ENCODE results near the gene MYO15B.
"Not testable (repeated sequence)": the region's sequence is repeated elsewhere in the genome, so short reads cannot be mapped to it uniquely, and the experiment has no call there.

Gene MYO15B

DNA sequence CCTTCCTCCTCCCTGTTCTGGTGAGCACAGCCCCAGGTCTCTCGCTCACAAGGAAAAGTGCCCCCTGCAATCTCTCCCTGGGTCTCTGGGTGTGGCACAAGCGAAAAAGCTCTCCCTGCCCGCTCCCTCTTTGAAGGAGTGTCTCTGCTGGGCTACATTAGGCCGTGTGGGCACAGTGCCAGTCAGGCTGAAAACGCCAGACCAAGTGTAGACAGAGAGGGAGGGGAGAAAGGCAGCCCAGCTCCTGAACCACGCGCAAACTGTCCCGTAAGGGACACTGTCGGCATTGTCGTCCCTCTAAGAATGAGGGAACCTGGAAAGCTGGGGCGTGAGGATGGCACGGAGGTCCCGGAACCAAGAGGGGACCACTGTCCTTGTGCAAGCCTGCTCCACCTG lies 49.5 kb downstream of the MYO15B start:
- no peak for DNase-seq (ENCODE audit: low read depth in 3 of 3, low spot score in 1 of 3)

- no peak for DNase-seq (ENCODE audit: low read depth in 3 of 3, low spot score in 1 of 3)
Observed at GRCh38 chr17:75637551-75637950, 50.0 kb downstream of the MYO15B start.

DNA sequence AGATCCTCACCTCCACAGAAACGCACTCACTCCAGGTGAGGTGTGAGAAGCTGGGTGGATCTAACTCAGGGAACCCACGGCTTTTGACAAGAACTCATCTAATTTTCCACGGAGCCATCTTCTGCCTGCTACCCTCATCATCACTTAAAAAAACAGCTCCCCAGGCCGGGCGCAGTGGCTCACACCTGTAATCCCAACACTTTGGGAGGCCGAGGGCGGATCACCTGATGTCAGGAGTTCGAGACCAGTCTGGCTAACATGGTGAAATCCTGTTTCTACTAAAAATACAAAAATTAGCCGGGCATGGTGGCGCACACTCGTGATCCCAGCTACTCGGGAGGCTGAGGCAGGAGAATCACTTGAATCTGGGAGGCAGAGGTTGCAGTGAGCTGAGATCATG lies 50.4 kb downstream of the MYO15B start:
- not testable (repeated sequence) for DNase-seq (ENCODE audit: low read depth in 3 of 3, low spot score in 1 of 3)

GRCh38 chr17:75638893-75639292 lies 51.3 kb downstream of the MYO15B start:
- DNase-seq (ENCODE audit: low read depth in 3 of 3, low spot score in 1 of 3), result no peak

GRCh38 chr17:75639327-75639726 lies 51.7 kb downstream of the MYO15B start:
- no peak for DNase-seq (ENCODE audit: low read depth in 3 of 3, low spot score in 1 of 3)

DNA sequence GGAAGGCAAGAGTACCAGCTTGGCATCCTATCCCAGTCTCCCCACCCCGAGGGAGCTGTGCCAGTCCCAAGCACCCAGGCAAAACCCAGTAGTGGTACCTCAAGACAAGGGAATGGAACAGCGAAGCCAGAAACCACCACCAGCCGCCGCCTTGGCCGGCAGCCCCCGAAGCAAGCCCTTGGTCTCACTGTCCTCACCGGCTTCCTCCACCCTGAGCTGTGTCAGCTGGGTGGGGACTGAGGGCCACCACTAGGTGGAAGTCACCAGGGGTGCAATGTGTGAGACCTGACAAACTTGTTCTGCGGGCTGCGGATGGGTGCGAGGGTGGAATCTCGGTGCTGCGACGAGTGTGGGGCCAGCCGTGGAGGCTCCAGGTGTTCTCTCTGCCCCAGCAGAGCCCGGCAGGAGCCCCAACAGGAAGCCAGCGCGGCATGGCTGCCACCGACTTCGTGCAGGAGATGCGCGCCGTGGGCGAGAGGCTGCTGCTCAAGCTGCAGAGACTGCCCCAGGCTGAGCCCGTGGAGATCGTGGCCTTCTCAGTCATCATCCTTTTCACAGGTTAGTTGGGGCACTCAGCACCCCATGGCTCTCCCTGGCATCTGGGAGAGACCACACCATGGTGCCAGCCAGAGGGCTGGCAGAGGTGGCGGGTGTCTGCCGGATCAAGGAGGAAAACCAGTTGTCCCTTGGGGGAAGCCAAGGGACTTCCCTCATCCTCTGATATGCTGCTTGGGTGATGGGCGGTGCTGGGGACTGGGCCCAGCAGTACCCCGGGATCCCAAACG lies 52.4 kb downstream of the MYO15B start:
- DNase-seq (ENCODE audit: low read depth in 3 of 3, low spot score in 1 of 3), result no peak

- no peak for DNase-seq (ENCODE audit: low read depth in 3 of 3, low spot score in 1 of 3)
Observed at GRCh38 chr17:75640556-75641119, 53.0 kb downstream of the MYO15B start.

DNA sequence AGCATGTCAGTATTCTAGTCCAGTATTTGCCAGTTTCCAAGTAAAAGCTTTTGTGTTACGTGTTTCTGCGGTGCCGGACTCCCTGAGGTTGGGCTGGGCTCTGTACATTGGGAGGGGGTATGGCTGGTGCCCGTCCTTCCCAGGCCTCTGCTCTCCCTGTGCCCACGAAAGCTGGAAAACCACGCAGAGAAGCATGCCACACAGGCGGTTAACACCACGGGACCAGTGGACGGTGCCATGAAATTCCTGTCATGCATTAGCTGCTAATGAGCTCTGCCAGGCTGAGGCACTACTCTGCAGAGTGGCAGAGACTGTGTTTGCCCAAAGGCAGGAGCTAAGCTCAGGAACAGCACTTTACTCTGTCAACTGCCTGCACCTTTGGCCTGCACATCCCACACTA lies 53.7 kb downstream of the MYO15B start:
- no peak for DNase-seq (ENCODE audit: low read depth in 3 of 3, low spot score in 1 of 3)

DNA sequence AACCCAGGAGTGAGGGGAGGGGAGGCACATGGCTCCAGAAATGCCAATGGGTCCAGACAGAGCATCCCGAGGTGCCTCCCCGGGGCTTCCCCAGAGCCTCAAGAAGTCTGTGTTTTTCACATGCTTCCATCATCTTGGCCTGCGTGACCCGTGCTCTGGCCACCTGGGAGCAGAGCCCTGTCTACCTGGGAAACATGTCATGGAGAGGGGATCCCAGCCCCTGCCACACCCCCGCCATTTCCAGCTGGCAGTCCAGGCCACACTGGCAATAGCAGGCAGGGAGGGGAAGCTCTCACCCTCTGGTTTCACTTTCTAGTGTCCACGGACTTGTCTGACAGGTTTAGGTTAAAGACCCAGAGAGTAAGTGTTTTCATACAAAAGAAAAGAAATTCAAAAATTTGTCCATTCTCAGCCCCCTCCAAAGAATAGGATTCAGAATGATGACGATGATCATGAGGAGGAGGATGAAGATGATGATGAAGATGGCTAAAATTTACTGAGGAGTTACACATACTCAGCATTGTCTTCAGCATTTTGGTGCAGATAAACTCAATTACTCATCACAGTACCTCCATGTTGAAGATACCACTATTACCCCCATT lies 54.7 kb downstream of the MYO15B start:
- no peak for DNase-seq (ENCODE audit: low read depth in 3 of 3, low spot score in 1 of 3)

GRCh38 chr17:75642784-75643642 lies 55.4 kb downstream of the MYO15B start:
- no peak for DNase-seq (ENCODE audit: low read depth in 3 of 3, low spot score in 1 of 3)

- no peak for DNase-seq (ENCODE audit: low read depth in 3 of 3, low spot score in 1 of 3)
Observed at GRCh38 chr17:75643643-75644017, 56.0 kb downstream of the MYO15B start.

DNA sequence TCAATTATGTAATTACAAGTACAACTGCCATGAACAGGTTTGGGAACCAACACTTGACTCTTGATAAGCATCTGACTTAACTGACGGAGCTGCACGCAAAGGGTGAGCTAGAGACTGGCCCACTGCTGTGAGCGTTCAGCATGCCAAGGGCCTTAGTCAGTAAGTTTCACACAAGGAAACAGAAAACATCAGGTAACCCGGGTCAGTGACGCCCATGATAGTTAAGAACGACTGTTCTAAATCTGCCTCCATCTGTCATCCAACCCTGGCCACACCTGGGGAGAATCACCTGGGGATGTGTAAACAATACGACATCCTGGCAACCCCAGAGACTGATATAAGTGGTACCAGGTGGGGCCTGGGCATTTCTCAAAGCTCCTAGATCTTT lies 57.9 kb downstream of the MYO15B start:
- no peak for DNase-seq (ENCODE audit: low read depth in 3 of 3, low spot score in 1 of 3)

DNA sequence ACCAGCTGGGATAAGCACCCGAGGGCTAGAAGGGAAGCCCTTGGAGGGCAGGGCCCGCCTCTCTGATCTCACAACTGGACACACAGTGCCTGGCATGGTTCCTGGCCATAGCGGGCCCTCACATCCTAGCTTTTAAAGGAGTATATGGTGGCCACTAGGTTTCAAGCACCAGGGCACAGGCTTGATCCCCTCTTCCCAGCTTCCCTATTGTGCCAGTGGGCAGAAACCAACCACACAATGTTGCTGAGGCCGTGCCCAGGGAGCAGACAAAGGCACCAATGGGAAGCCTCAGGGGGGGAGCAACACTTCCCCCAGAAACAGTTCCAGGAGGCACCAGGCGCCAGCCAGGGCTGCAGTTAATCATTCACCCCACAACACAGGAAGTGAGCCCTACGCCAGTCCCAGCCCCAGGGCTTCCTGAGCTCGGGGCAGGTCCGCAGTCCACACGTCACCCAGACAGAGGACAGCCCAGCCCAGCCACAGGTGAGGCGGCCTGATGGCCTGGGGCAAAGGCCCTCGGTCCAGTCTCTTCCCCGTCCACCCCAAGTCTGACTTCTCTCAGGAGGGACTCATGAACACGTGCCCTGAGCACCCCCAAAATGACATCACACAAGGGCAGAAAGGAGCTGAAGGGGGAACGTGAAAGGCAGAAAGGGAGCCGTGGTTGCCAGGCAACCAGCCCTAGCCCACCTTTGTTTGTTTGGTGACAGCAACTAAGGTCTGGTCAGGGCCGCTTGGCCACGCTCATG lies 58.5 kb downstream of the MYO15B start:
- DNase-seq (ENCODE audit: low read depth in 3 of 3, low spot score in 1 of 3), result no peak

DNA sequence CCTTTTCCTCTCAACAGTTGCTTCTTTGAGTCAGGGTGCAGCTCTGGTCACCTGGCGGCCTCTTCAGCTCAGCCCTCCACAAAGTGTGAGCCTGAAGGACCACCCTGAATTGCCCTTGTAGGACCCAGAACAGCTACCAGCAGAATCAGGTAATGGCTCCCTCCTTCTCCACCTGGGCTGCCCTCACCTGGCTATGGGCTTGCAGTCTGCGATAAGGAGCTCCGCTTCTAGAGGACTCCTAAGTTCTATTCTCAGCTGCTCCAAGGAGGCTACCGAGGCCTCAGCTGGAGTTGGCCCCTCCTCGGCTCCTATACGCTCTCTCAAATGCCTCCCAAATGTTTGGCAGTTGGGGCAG lies 59.0 kb downstream of the MYO15B start:
- DNase-seq (ENCODE audit: low read depth in 3 of 3, low spot score in 1 of 3), result no peak

DNA sequence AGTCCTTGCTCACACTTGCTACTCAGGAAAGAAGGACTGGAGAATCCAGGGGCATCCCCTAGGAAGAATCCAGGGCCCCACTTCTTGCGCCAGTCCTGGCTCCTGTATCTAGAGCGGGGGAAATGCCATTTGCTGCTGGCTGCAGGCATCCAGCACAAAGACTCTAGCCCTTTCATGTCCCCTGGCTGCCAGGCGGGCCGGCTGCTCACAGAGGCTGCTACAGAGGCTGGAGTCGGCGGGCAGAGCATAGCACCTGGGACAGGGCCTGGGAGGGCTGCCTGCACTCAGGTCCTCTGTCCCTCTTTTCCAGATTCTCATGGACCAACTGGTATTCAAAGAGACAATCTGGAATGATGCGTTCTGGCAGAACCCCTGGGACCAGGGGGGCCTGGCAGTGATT lies 59.5 kb downstream of the MYO15B start:
- no peak for DNase-seq (ENCODE audit: low read depth in 3 of 3, low spot score in 1 of 3)

GRCh38 chr17:75647921-75648320 lies 60.3 kb downstream of the MYO15B start:
- DNase-seq (ENCODE audit: low read depth in 3 of 3, low spot score in 1 of 3), result no peak

DNA sequence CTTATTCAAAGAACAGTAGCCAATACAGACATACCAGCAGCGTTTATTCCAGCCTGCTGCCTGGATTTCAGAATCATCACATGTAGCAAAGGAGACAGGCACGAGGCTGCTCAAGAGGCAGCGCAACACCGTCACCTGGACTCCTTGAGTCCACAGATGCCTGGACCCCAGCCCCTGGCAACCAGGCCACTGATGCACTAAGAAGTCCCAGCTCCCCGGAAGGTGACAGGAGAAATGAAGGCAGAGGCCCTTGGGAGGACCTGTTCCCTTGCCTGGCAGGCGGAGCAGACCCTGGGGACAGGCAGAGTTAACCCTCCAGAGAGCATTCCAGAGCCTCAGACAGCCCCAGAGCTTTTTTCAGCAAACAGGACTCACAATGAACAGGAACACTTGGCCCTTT lies 62.1 kb downstream of the MYO15B start:
- DNase-seq (ENCODE audit: low read depth in 3 of 3, low spot score in 1 of 3), result no peak

GRCh38 chr17:75650874-75651273 lies 63.3 kb downstream of the MYO15B start:
- DNase-seq (ENCODE audit: low read depth in 3 of 3, low spot score in 1 of 3), result no peak

DNA sequence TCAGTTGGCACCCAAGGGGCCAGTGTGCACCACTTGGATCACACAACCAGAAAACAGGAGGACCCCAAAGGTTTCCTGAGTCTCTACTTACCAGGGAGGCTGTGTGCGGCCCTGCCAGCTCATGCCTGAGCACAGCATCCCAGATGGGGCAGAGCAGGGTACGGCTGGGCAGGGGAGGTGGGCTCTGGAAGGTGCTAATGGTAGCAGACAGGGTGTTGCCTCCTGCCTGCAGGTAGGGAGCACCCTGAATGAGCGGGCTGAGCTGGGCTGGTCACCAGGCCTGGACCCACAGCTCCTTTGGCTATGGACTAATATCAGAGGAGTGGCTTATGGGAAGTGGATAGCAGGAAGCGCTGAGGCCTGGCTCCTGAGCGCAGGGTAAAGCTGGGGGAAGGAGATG lies 64.7 kb downstream of the MYO15B start:
- DNase-seq (ENCODE audit: low read depth in 3 of 3, low spot score in 1 of 3), result no peak

GRCh38 chr17:75652934-75653549 lies 65.4 kb downstream of the MYO15B start:
- DNase-seq (ENCODE audit: low read depth in 3 of 3, low spot score in 1 of 3), result no peak

GRCh38 chr17:75654176-75654575 lies 66.6 kb downstream of the MYO15B start:
- no peak for DNase-seq (ENCODE audit: low read depth in 3 of 3, low spot score in 1 of 3)

Data from stimulated activated CD4-positive, alpha-beta T cell treated with anti-CD3 and anti-CD28 coated beads, TNF-alpha, amount 100 ng/mL, for 1 hour (primary cell).